OCI-LY3 (cell line): ENCODE data around the gene TFEC.

Experiments
- EZH2phosphoT487 ChIP-seq: fragments of 200-600 bp; shearing (Covaris generic); IDR thresholded peaks from 2 replicates; pipeline ENCODE4 v1.6.1; 2018; ENCODE audit warnings: antibody characterized with exemption, mixed run types, low read depth
- TF ChIP-seq, protein P1 (sequence below): fragments of 200-600, 300-600 bp; sonication (generic); IDR thresholded peaks from 2 replicates; pipeline ENCODE4 v1.5.1; 2014; ENCODE audit warnings: antibody characterized with exemption, low read length, low read depth

- TF ChIP-seq, protein P1, sequence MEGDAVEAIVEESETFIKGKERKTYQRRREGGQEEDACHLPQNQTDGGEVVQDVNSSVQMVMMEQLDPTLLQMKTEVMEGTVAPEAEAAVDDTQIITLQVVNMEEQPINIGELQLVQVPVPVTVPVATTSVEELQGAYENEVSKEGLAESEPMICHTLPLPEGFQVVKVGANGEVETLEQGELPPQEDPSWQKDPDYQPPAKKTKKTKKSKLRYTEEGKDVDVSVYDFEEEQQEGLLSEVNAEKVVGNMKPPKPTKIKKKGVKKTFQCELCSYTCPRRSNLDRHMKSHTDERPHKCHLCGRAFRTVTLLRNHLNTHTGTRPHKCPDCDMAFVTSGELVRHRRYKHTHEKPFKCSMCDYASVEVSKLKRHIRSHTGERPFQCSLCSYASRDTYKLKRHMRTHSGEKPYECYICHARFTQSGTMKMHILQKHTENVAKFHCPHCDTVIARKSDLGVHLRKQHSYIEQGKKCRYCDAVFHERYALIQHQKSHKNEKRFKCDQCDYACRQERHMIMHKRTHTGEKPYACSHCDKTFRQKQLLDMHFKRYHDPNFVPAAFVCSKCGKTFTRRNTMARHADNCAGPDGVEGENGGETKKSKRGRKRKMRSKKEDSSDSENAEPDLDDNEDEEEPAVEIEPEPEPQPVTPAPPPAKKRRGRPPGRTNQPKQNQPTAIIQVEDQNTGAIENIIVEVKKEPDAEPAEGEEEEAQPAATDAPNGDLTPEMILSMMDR = no peak
- no peak for TF ChIP-seq EZH2phosphoT487
Observed at GRCh38 chr7:115951547-115951946, 79.0 kb downstream of the TFEC start.
